ENCODE measurements around the gene PRKD1. TPM values are rescaled to one million over a fixed set of nuclear protein-coding genes. Genes with fewer than 3 reads are reported as not detected.

The PRKD1 gene
- total RNA-seq, 1 experiment from 2014 or later: 9.7 TPM

- Mint-ChIP-seq H3K4me1 (ENCODE audit: low read depth, unreplicated experiment) (peaks cover 34% of the 10 kb centered on the region), H3K27ac (ENCODE audit: unreplicated experiment) (no peak overlapping the region), H3K4me3 (ENCODE audit: low read depth, unreplicated experiment) (peak overlapping the region; percentile 92), H3K36me3 (ENCODE audit: insufficient read depth, unreplicated experiment) (peaks cover 24% of the 10 kb centered on the region), H3K27me3 (ENCODE audit: unreplicated experiment) (no peaks in the 10 kb centered on the region), H3K9me3 (ENCODE audit: low read depth, unreplicated experiment) (no peaks in the 10 kb centered on the region)
- CTCF ChIA-PET: no interaction called here
- BruUV-seq (replicated peaks): no TSS peak
- no peak for DNase-seq
- intact Hi-C loops (cut with micrococcal nuclease; ENCODE audit: unreplicated experiment): no loop called here
- no peak for TF ChIP-seq CTCF (IDR thresholded peaks at IDR 0.05; ENCODE audit: unreplicated experiment)
These were observed 1.9 kb downstream of the PRKD1 start for GRCh38 chr14:29925736-29926135.

DNA sequence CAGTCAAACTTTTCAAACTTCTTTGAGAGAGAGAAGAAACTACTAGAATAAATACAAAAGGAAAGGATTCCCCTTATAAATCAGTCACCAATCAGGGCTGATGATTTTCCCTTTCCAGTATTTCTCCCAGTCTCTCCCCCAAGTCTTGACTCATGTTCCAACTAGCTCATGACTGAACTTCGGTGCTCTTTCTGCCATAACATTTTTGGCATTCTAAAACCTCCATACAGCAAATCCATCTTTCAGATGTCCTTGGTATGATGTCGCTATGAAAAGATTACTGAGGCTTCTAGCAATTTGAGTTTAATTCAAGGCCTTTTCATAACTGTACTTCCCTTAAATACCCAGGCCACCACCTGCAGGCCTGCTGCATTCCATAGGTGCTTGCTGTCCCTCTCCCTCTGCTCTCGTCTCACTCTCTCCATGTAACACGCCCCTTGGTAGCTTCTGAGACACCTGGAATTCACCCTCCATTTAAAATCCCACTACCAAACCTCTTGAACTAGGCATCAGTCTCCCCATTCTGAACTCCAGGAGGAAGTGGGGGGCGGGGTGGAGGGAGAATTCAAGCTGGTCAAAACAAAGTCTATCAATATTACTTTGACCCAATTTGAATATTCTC, 2.4 kb downstream of the PRKD1 start:
- Mint-ChIP-seq H3K4me1 (ENCODE audit: low read depth, unreplicated experiment) (peaks cover 29% of the 10 kb centered on the region), H3K36me3 (ENCODE audit: insufficient read depth, unreplicated experiment) (peaks cover 24% of the 10 kb centered on the region), H3K27ac (ENCODE audit: unreplicated experiment) (no peak overlapping the region), H3K27me3 (ENCODE audit: unreplicated experiment) (no peaks in the 10 kb centered on the region), H3K4me3 (ENCODE audit: low read depth, unreplicated experiment) (peak overlapping the region; percentile 92), H3K9me3 (ENCODE audit: low read depth, unreplicated experiment) (no peaks in the 10 kb centered on the region)
- CTCF ChIA-PET: no interaction called here
- BruUV-seq (replicated peaks): TSS peak; percentile 22
- TF ChIP-seq CTCF (IDR thresholded peaks at IDR 0.05; ENCODE audit: unreplicated experiment): no peak
- intact Hi-C loops (cut with micrococcal nuclease; ENCODE audit: unreplicated experiment): no loop called here
- no peak for DNase-seq

GRCh38 chr14:29919845-29920244, 7.8 kb downstream of the PRKD1 start:
- BruUV-seq (replicated peaks): no TSS peak
- H3K27ac Mint-ChIP-seq (ENCODE audit: unreplicated experiment): no peak overlapping the region
- H3K4me3 Mint-ChIP-seq (ENCODE audit: low read depth, unreplicated experiment): no peak overlapping the region
- CTCF ChIA-PET: no interaction called here
- H3K9me3 Mint-ChIP-seq (ENCODE audit: low read depth, unreplicated experiment): no peaks in the 10 kb centered on the region
- TF ChIP-seq CTCF (IDR thresholded peaks at IDR 0.05; ENCODE audit: unreplicated experiment): no peak
- no peaks in the 10 kb centered on the region for H3K36me3 Mint-ChIP-seq (ENCODE audit: insufficient read depth, unreplicated experiment)
- H3K4me1 Mint-ChIP-seq (ENCODE audit: low read depth, unreplicated experiment): peaks cover 8% of the 10 kb centered on the region
- DNase-seq: no peak
- intact Hi-C loops (cut with micrococcal nuclease; ENCODE audit: unreplicated experiment): loop anchor here (5.0 kb wide), 1 partner anchor 113 kb away; no protein-coding TSS in a partner anchor
- no peaks in the 10 kb centered on the region for H3K27me3 Mint-ChIP-seq (ENCODE audit: unreplicated experiment)

GRCh38 chr14:29918981-29919380, 8.7 kb downstream of the PRKD1 start:
- no peaks in the 10 kb centered on the region for H3K36me3 Mint-ChIP-seq (ENCODE audit: insufficient read depth, unreplicated experiment)
- no TSS peak for BruUV-seq (replicated peaks)
- no peaks in the 10 kb centered on the region for H3K9me3 Mint-ChIP-seq (ENCODE audit: low read depth, unreplicated experiment)
- H3K4me3 Mint-ChIP-seq (ENCODE audit: low read depth, unreplicated experiment): no peak overlapping the region
- no peaks in the 10 kb centered on the region for H3K4me1 Mint-ChIP-seq (ENCODE audit: low read depth, unreplicated experiment)
- intact Hi-C loops (cut with micrococcal nuclease; ENCODE audit: unreplicated experiment): loop anchor here (5.0 kb wide), 1 partner anchor 112 kb away; no protein-coding TSS in a partner anchor
- CTCF ChIA-PET: no interaction called here
- TF ChIP-seq CTCF (IDR thresholded peaks at IDR 0.05; ENCODE audit: unreplicated experiment): no peak
- no peak for DNase-seq
- no peak overlapping the region for H3K27ac Mint-ChIP-seq (ENCODE audit: unreplicated experiment)
- H3K27me3 Mint-ChIP-seq (ENCODE audit: unreplicated experiment): no peaks in the 10 kb centered on the region

All from Calu3 (cell line).